Stimulated activated CD4-positive, alpha-beta T cell treated with anti-CD3 and anti-CD28 coated beads, Interleukin-4, amount 100 ng/mL, for 48 hours (primary cell): Measurements from ENCODE around the gene SERPINB5.

ENCODE experiments used
- DNase-seq, 2 donors: peaks; one replicate each; pipeline ENCODE4 v3.0.0-alpha.2; 2020; ENCODE audit warnings: low read depth in 2 of 2

SERPINB5 gene

GRCh38 chr18:63527251-63527650 is 50.5 kb downstream of the SERPINB5 start:
- DNase-seq: no peak

- no peak for DNase-seq
Measured at GRCh38 chr18:63528863-63529492, 52.2 kb downstream of the SERPINB5 start.

DNA sequence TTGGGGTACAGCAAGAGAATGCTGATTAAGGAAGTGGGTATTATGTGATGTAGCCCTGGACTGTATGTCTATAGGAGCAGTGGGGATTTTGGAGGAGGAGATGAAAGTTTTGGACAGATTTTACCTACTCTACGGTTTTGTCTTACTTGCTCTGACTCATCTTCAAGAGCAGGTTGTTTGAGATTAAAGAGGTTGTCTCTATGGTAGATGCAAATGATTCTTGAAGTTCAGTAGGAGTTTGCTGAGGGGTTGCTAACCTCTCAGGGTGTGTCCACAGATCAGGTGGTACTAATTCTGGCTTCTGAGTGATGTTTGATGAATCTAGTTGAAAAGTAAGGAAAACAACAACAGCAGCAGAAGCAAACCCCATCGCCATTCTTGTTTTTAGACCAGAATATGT is 55.7 kb downstream of the SERPINB5 start:
- no peak for DNase-seq

- no peak for DNase-seq
Measured at GRCh38 chr18:63534615-63535014, 57.9 kb downstream of the SERPINB5 start.

DNA sequence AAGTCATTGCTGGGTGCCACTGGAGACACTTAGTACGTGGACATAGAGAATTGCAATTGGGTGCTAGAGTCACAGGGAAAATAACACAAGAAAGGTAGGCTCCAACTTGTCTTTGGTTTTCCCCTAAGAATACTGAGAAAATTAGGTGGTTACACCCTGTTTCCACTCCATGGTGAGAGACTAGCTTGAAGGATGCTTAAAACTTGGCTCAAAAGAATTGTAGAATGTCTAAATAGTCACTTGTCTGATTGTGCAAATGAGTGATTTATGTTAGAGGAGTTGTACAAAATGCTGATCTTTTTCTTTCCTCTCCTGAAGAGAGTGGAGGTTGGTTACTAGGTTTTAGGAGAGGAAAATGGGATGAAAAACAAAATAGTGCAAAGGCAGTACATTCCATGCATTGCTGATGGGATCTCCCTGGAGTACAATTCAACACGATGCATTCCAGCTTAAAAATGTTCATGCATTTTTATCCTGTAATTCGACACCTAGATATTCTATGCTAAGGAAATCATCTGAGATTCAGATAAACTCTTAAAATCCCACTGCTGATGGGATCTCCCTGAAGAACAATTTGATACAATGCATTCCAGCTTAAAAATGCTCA is 63.2 kb downstream of the SERPINB5 start:
- no peak for DNase-seq

- DNase-seq: no peak
Measured at GRCh38 chr18:63542069-63542468, 65.3 kb downstream of the SERPINB5 start, which contains the start of gene SERPINB12. Gene SERPINB12, plus strand, starts transcription at chr18:63542369. Its CDS starts 13,791 bp downstream, at chr18:63556160.

DNA sequence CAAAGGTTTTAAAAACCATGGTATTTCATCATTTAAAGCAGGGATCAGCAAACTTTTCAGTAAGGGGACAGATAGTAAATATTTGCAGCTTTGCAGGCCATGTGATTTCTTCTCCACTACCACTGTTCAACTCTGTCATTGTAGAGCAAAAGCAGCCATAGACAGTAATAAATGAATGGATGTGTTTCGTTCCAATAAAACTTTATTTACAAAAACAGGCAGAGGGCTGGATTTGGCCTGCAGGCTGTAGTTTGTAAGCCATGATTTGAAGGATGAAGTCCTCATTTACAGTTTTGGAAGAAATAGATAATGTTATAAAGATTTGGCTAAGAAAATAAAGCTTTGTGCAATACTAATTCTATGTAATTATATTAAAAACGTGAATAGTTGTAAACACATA is 67.3 kb downstream of the SERPINB5 start:
- no peak for DNase-seq

GRCh38 chr18:63545000-63545399 is 68.2 kb downstream of the SERPINB5 start:
- DNase-seq: no peak

GRCh38 chr18:63550068-63550467 is 73.3 kb downstream of the SERPINB5 start:
- no peak for DNase-seq

DNA sequence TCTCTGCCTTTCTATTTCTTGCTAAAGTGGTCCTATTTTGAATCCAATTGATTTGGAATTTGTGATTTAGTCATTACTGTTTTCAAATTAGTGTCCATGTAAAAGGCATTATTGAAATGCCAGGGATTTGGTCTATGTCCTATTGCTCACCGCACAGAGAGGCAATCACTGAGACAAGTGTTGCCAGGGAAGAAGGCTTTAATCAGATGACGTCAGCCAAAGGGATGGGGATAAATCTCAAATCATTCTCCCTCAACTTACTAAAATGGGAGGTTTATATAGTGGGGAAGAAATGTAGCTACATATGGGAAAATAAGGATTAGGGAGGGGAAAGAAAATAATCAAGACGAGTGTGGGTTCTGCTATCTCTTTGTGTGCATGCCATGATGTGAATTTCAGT is 75.0 kb downstream of the SERPINB5 start:
- DNase-seq: no peak

DNA sequence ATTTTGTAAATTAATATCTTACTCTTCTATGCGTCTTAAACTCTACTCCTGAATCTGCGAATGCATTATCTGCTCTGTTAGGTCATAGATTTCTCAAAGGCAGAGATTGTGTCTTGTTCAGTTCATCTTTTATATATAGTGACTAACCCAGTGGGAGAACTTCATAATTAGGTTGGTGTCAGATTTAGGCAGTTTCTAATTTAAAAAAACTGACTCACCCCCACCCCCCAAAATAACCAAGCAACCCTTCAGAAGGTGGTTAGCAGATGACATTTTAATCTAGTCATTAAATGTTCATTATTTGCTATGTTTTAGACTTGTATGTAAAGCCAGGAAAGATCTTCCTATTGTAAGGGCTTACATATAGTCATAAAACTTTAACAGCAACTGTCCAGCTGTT is 75.8 kb downstream of the SERPINB5 start:
- no peak for DNase-seq

- no peak for DNase-seq
Measured at GRCh38 chr18:63553081-63553480, 76.3 kb downstream of the SERPINB5 start.
